HG02943 (cell line): ENCODE data around the gene GATB.
"Not testable (repeated sequence)": the region's sequence is repeated elsewhere in the genome, so short reads cannot be mapped to it uniquely, and the experiment has no call there.

Experiments
- ATAC-seq: cut with Tn5 transposase; IDR thresholded peaks from one replicate; pipeline ENCODE4 v1.9.1; 2021; ENCODE audit warnings: mild to moderate bottlenecking, low read depth, moderate library complexity; ENCODE audit not compliant: unreplicated experiment

Gene GATB

GRCh38 chr4:151736852-151737251, 24.0 kb downstream of the GATB start:
- ATAC-seq, result not testable (repeated sequence)

- ATAC-seq, result no peak
Observed at GRCh38 chr4:151736361-151736760, 24.4 kb downstream of the GATB start.

GRCh38 chr4:151731670-151732069, 29.1 kb downstream of the GATB start:
- ATAC-seq, result not testable (repeated sequence)

- ATAC-seq, result no peak
Observed at GRCh38 chr4:151729731-151730559, 30.9 kb downstream of the GATB start.

GRCh38 chr4:151728679-151729078, 32.1 kb downstream of the GATB start:
- no peak for ATAC-seq

GRCh38 chr4:151728006-151728405, 32.8 kb downstream of the GATB start:
- ATAC-seq, result no peak

- no peak for ATAC-seq
Observed at GRCh38 chr4:151727365-151727764, 33.4 kb downstream of the GATB start.

GRCh38 chr4:151725087-151725486, 35.7 kb downstream of the GATB start:
- ATAC-seq, result no peak

- ATAC-seq, result no peak
Observed at GRCh38 chr4:151721916-151722315, 38.9 kb downstream of the GATB start.

- ATAC-seq, result no peak
Observed at GRCh38 chr4:151721466-151721865, 39.3 kb downstream of the GATB start.

- ATAC-seq, result no peak
Observed at GRCh38 chr4:151719956-151720334, 40.9 kb downstream of the GATB start.

- ATAC-seq, result no peak
Observed at GRCh38 chr4:151718984-151719955, 41.5 kb downstream of the GATB start.

- no peak for ATAC-seq
Observed at GRCh38 chr4:151717909-151718628, 42.7 kb downstream of the GATB start.

- ATAC-seq, result no peak
Observed at GRCh38 chr4:151717314-151717713, 43.5 kb downstream of the GATB start.

- no peak for ATAC-seq
Observed at GRCh38 chr4:151716324-151716723, 44.5 kb downstream of the GATB start.

GRCh38 chr4:151715881-151716280, 44.9 kb downstream of the GATB start:
- ATAC-seq, result no peak

- no peak for ATAC-seq
Observed at GRCh38 chr4:151712777-151713176, 48.0 kb downstream of the GATB start.

- ATAC-seq, result no peak
Observed at GRCh38 chr4:151711646-151712045, 49.2 kb downstream of the GATB start.

- no peak for ATAC-seq
Observed at GRCh38 chr4:151709587-151709986, 51.2 kb downstream of the GATB start.

GRCh38 chr4:151709071-151709470, 51.7 kb downstream of the GATB start:
- ATAC-seq, result no peak

GRCh38 chr4:151708100-151708499, 52.7 kb downstream of the GATB start:
- ATAC-seq, result no peak
